Measurements from ENCODE around the gene RFXANK. TPM values are rescaled to one million over a fixed set of nuclear protein-coding genes. Genes with fewer than 3 reads are reported as not detected.
"Not testable (repeated sequence)": the region's sequence is repeated elsewhere in the genome, so short reads cannot be mapped to it uniquely, and the experiment has no call there.

Gene RFXANK
- total RNA-seq, 1 experiment from 2014 or later = 47.3 TPM

GRCh38 chr19:19165396-19165795 is 26.7 kb upstream of the RFXANK start:
- DNase-seq (ENCODE audit: low read depth, low spot score) = no peak
- in situ Hi-C loops (cut with HindIII; ENCODE audit: low pct_unique_long_range_greater_than_20kb, low sequenced_read_pairs) = no loop called here

DNA sequence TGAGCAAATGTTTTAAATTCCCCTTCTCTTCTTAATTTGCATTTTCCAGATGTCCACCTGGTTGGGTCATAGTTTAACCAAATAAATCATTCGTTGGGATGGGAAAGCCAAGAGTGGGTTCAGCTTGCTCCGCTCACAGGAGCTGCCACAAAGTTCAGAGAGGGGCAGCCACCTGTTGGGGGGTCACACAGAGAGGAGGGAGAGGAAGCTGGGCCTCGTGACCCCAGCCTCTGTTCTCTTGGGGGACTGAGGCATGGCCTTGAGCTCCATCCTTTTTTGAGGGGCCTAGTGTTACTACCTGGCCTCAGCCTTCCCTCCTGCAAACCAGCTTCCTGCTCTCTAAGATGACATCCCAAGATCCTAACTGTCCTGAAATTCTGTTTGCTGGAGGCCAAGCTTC is 24.4 kb upstream of the RFXANK start:
- no peak for DNase-seq (ENCODE audit: low read depth, low spot score)
- in situ Hi-C loops (cut with HindIII; ENCODE audit: low pct_unique_long_range_greater_than_20kb, low sequenced_read_pairs) = no loop called here

- in situ Hi-C loops (cut with HindIII; ENCODE audit: low pct_unique_long_range_greater_than_20kb, low sequenced_read_pairs) = no loop called here
- DNase-seq (ENCODE audit: low read depth, low spot score) = no peak
Observed at GRCh38 chr19:19169236-19170052, 22.6 kb upstream of the RFXANK start.

DNA sequence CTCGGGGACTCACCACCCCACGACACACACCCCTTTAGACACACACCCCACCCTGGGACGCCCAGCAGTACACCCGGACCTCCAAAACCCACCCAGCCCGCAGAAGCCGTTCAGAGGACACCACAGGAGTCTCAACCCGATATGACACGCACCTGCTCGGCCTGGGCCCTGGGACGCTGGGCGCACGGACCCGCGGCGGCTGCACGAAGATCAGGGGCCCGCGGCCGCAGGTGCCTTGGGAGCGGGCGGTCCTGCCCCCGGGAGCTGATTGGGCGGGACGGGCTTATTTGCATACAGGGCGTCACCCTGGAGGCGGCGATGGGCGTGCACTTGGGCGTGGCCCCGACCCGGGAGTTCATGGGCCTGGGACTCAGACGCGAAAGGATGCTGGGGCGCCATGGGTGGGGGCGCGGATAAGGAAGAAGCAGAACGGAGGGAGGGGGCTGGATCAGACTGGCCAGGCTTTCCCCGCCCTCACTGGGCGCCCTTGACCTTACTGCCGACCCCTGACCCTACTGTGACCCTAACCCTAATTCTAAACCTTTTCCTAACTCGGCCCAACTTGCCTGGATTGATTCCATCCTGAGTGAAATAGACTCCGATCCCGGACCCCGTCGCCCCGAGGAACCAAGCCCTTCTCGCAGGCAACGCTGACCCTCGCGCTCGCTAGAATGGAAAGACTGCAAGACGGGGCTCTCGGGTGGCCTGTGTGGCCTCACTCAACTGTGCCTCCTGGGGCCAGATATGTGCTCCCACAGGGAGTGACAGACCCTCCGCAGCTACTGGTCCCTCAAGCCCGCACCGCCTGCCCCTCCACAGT is 21.8 kb upstream of the RFXANK start, which contains the start of gene MEF2B:
Gene MEF2B (minus strand): TSS at position 211 of the 820 bp plus-strand sequence. CDS start 19,528 bp downstream, outside the sequence.
- in situ Hi-C loops (cut with HindIII; ENCODE audit: low pct_unique_long_range_greater_than_20kb, low sequenced_read_pairs) = no loop called here
- peak; percentile 28 for DNase-seq (ENCODE audit: low read depth, low spot score)

- in situ Hi-C loops (cut with HindIII; ENCODE audit: low pct_unique_long_range_greater_than_20kb, low sequenced_read_pairs) = no loop called here
- no peak for DNase-seq (ENCODE audit: low read depth, low spot score)
Observed at GRCh38 chr19:19170873-19171672, 21.0 kb upstream of the RFXANK start.

- in situ Hi-C loops (cut with HindIII; ENCODE audit: low pct_unique_long_range_greater_than_20kb, low sequenced_read_pairs) = no loop called here
- no peak for DNase-seq (ENCODE audit: low read depth, low spot score)
Observed at GRCh38 chr19:19171821-19172532, 20.1 kb upstream of the RFXANK start.

GRCh38 chr19:19173243-19173642 is 18.8 kb upstream of the RFXANK start:
- DNase-seq (ENCODE audit: low read depth, low spot score); in situ Hi-C loops (cut with HindIII; ENCODE audit: low pct_unique_long_range_greater_than_20kb, low sequenced_read_pairs): not testable (repeated sequence)

- DNase-seq (ENCODE audit: low read depth, low spot score) = peak; percentile 30
- in situ Hi-C loops (cut with HindIII; ENCODE audit: low pct_unique_long_range_greater_than_20kb, low sequenced_read_pairs) = no loop called here
Observed at GRCh38 chr19:19176950-19177349, 15.1 kb upstream of the RFXANK start.

DNA sequence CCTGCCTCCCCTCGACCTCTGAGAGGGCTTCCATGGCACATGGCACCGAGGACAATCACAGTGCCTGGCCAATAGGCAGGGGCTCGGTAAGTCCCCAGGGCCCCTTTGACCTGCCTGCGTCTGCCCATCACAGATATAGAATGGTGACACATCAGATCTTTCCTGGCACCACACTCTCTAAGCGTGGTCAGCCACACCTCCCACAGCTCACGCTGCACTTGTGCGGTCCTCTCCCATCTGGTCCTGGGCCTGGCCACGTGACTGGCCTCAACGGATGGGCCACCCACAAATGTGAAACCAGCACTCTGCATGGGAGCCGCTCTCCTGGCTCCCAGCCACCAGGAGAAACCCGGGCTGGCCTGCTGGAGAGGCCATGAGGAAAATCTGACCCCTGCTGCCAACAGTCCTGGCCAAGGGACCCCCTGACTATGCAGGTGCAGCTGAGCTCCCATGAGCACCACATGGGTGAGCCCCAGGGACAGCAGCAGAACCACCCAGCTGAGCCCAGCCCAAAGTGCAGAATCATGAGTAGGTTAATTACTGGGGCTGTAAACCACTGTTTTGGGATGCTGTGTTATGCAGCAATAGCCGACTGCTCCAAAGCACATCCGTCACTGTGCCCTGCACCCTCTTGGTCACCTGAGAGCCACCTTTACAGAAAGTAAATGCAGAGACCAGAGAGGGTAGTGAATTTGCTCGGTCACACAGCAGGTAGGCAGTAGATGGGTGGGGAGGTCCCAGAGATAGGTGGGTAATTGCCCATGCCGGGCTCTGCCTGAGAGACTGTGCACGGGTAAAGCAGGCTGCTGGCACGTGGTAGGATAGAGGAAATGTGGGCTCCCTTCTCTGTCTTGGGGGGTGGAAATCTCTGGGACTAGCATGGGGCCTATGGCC is 12.3 kb upstream of the RFXANK start:
- in situ Hi-C loops (cut with HindIII; ENCODE audit: low pct_unique_long_range_greater_than_20kb, low sequenced_read_pairs) = no loop called here
- DNase-seq (ENCODE audit: low read depth, low spot score) = no peak

- DNase-seq (ENCODE audit: low read depth, low spot score) = no peak
- in situ Hi-C loops (cut with HindIII; ENCODE audit: low pct_unique_long_range_greater_than_20kb, low sequenced_read_pairs) = no loop called here
Observed at GRCh38 chr19:19181488-19181998, 10.5 kb upstream of the RFXANK start.

GRCh38 chr19:19185853-19186740 is 6.0 kb upstream of the RFXANK start:
- in situ Hi-C loops (cut with HindIII; ENCODE audit: low pct_unique_long_range_greater_than_20kb, low sequenced_read_pairs) = no loop called here
- DNase-seq (ENCODE audit: low read depth, low spot score) = peak; percentile 66

- in situ Hi-C loops (cut with HindIII; ENCODE audit: low pct_unique_long_range_greater_than_20kb, low sequenced_read_pairs) = no loop called here
- DNase-seq (ENCODE audit: low read depth, low spot score) = no peak
Observed at GRCh38 chr19:19186742-19187141, 5.3 kb upstream of the RFXANK start.

DNA sequence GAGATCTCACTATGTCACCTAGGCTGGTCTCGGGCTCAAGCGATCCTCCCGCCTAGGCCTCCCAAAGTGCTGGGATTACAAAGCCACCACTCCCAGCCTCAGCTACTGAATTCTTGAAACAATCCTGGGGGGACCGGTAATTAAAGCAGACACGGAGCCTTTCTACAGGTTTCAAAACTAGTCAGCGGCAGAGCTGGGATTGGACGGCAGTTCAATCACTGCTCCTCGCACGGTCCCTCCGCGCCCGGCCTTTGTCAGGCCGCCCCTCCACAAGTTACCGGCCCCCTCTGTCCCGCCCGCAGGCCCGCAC is 335 bp upstream of the RFXANK start:
- in situ Hi-C loops (cut with HindIII; ENCODE audit: low pct_unique_long_range_greater_than_20kb, low sequenced_read_pairs) = no loop called here
- no peak for DNase-seq (ENCODE audit: low read depth, low spot score)

DNA sequence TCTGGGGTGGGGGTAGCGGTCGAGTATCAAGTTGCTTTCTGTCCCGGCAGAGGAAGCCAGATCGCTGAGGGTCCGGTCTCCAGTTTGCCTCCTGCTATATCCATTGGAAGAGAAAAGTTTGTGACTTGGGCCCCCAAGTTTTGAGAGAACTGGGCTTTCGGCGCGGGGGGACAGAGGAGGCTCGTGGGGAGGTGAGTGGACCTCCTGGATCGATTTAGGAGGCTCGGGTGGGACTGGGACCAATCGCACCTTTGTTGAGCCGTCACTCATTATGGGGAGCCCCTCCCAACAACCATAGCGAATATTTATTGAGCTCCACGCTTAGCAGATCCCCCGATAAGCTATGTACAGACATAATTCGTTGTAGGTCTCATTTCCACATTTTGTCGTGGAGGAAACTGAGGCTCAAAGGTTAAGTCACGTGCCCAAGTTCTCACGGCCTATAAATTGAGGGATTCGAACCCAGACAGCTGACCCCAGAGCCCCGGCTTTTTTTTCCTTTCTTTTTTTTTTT is 909 bp downstream of the RFXANK start:
- DNase-seq (ENCODE audit: low read depth, low spot score) = no peak
- in situ Hi-C loops (cut with HindIII; ENCODE audit: low pct_unique_long_range_greater_than_20kb, low sequenced_read_pairs) = no loop called here

GRCh38 chr19:19193926-19194325 is 1.9 kb downstream of the RFXANK start:
- DNase-seq (ENCODE audit: low read depth, low spot score) = no peak
- in situ Hi-C loops (cut with HindIII; ENCODE audit: low pct_unique_long_range_greater_than_20kb, low sequenced_read_pairs) = no loop called here
